ENCODE data around the gene EMP1. TPM values are rescaled to one million over a fixed set of nuclear protein-coding genes. Genes with fewer than 3 reads are reported as not detected.

The EMP1 gene
- total RNA-seq, 1 donor from 2014 or later = 744 TPM

GRCh38 chr12:13215056-13215455, 18.5 kb downstream of the EMP1 start:
- DNase-seq (ENCODE audit: extremely low read depth, low read depth, low spot score) = no peak

GRCh38 chr12:13218641-13219040, 22.1 kb downstream of the EMP1 start:
- no peak for DNase-seq (ENCODE audit: extremely low read depth, low read depth, low spot score)

DNA sequence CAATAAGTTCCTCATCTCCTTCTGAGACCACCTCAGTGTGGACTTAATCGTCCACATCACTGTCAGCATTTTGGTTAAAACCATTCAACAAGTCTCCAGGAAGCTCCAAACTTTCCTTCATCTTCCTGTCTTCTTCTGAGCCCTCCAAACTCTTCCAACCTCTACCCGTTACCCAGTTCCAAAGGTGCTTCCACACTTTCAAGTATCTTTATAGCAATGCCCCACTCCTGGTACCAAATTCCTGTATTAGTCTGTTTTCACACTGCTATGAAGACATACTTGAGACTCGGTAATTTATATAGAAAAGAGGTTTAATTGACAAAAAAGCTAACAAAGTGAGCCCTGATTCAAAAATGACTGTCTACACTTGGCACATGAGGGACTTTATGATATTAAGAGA, 22.8 kb downstream of the EMP1 start:
- DNase-seq (ENCODE audit: extremely low read depth, low read depth, low spot score) = no peak

GRCh38 chr12:13220838-13221237, 24.3 kb downstream of the EMP1 start:
- DNase-seq (ENCODE audit: extremely low read depth, low read depth, low spot score) = no peak

DNA sequence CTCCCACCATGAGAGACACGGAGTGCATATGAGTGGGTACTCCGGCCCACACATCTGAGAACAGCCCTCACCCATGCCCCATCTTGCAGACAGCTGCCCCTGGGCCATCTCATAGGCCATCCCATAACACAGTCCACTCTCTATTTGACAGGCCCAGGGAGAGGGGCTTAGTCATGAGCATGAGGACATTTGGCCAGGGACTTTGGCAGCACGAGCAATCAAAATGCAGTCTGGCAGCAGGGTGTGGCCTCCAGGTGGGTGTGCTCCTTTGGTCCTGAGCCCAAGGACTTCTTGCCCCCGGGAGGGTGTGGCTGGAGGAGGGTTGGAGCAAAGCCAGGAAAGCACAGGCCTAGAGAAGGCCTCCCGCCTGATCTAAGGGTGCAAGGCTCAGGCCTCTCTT, 25.6 kb downstream of the EMP1 start:
- DNase-seq (ENCODE audit: extremely low read depth, low read depth, low spot score) = no peak

GRCh38 chr12:13223179-13223804, 26.8 kb downstream of the EMP1 start:
- no peak for DNase-seq (ENCODE audit: extremely low read depth, low read depth, low spot score)

DNA sequence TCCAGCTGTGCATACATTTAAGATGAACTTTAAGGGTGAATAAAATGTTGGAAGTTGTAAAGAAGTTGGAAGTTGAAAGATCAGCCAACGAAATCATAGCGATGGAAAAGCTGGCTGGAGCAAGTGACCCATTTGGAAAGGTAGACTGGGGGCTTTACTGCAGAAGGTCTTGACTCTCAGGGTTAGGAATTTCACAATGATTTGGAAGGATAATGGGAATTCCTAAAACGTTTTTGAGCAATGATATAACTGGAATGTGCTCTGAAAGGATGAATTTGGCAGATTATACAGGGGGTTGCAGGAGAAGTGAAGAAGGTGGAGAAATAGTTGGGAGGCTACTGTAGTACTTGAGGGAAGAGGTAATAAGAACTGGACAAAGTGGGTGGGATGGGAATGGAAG, 27.4 kb downstream of the EMP1 start:
- no peak for DNase-seq (ENCODE audit: extremely low read depth, low read depth, low spot score)

- no peak for DNase-seq (ENCODE audit: extremely low read depth, low read depth, low spot score)
Observed at GRCh38 chr12:13227191-13227590, 30.7 kb downstream of the EMP1 start.

DNA sequence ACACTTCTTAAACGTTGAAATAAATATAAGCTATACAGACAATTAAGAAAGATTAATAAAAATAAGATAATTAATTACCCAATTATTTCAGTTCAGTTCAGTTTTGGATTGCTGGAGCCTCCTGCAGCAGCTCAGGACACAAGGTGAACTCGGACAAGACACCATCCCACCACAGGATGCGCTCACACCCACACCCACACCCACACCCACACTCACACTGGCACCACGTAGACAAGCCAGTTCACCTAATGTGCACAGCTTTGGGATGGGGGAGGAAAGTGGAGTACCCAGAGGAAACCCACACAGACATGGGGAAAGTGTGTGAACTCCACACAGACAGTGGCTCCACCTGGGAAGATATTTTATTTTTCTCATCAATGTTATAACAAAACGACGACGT, 32.1 kb downstream of the EMP1 start:
- no peak for DNase-seq (ENCODE audit: extremely low read depth, low read depth, low spot score)

GRCh38 chr12:13229504-13229903, 33.0 kb downstream of the EMP1 start:
- DNase-seq (ENCODE audit: extremely low read depth, low read depth, low spot score) = no peak

- DNase-seq (ENCODE audit: extremely low read depth, low read depth, low spot score) = no peak
Observed at GRCh38 chr12:13230500-13230899, 34.0 kb downstream of the EMP1 start.

GRCh38 chr12:13233830-13234641, 37.5 kb downstream of the EMP1 start:
- no peak for DNase-seq (ENCODE audit: extremely low read depth, low read depth, low spot score)

DNA sequence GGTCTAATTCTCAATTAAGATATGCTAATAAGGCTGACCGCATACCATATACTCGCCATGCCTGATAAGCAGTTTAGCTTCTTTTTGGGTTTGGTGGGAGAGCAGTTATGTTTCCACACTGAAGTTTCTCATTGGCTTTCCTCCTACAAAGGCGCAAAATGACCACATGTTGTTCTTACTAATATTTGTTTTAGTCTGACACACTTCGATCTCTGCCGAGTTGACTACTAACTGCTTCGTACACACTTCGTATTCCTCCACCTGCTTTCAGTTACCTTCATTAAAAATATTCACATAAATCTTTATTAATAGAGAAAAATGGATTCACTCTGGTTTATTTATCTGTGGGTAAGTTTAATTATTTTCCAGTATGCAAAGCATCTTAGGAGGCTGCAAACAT, 41.7 kb downstream of the EMP1 start:
- no peak for DNase-seq (ENCODE audit: extremely low read depth, low read depth, low spot score)

- no peak for DNase-seq (ENCODE audit: extremely low read depth, low read depth, low spot score)
Observed at GRCh38 chr12:13241833-13242488, 45.4 kb downstream of the EMP1 start.

GRCh38 chr12:13242936-13243335, 46.4 kb downstream of the EMP1 start:
- DNase-seq (ENCODE audit: extremely low read depth, low read depth, low spot score) = no peak

GRCh38 chr12:13243516-13244070, 47.1 kb downstream of the EMP1 start:
- DNase-seq (ENCODE audit: extremely low read depth, low read depth, low spot score) = no peak

DNA sequence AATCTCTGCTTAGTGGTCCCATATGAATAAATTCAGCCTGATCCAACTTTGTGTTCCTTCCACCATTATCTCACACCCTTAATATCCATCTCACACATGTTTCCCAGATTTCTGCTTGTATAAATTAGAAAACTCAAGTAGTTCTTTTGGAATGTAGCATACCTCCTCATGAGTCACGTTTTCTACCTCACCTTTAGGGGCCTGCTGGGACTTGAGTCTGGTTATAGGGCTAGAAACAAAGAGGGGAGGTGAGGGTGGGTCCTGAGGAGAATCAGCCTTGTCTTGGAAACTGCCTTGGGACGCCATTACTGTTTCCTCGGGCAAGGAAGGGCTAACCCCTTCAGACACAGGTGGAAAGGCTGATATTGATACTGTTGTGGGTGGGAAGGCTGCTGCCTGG, 51.1 kb downstream of the EMP1 start:
- DNase-seq (ENCODE audit: extremely low read depth, low read depth, low spot score) = no peak

DNA sequence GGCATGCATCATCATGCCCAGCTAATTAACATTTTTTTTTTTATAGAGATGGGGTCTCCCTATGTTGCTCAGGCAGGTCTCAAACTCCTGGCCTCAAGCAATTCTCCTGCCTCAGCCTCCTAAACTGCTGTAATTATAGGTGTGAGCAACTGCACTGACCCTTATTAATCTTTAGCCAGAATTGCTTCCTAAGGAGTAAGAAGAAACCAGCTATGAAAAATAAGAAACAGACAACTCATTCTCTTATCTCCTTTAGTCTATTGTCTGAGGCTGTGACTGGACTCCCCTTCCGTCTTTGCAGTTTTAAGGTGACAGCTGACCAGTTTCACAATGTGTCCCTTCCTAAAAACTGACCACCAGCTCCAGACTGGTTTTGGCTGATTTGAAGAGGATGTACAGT, 52.4 kb downstream of the EMP1 start:
- DNase-seq (ENCODE audit: extremely low read depth, low read depth, low spot score) = no peak

DNA sequence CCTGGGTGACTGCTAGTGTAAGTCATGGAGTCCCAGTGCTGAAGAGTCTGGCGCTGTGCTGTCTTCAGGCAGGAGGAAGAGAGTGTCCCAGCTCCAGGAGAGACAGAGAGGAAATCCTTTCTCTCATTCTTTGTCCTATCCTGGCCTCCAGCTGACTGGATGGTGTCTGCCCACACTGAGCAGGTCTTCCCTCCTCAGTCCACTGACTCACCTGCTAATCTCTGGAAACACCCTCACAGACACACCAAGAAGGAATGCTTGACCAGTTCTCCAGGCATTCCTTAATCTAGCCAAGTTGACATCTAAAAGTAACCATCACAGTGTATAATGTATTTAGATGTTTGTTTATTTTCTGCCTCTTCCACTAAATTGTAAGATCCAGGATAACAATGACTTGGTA, 53.9 kb downstream of the EMP1 start:
- DNase-seq (ENCODE audit: extremely low read depth, low read depth, low spot score) = no peak

GRCh38 chr12:13251521-13251920, 55.0 kb downstream of the EMP1 start:
- no peak for DNase-seq (ENCODE audit: extremely low read depth, low read depth, low spot score)

- no peak for DNase-seq (ENCODE audit: extremely low read depth, low read depth, low spot score)
Observed at GRCh38 chr12:13252024-13252423, 55.5 kb downstream of the EMP1 start.

GRCh38 chr12:13252616-13253015, 56.1 kb downstream of the EMP1 start:
- DNase-seq (ENCODE audit: extremely low read depth, low read depth, low spot score) = no peak

Measured in glomerular endothelial cell (primary cell).